GM12891 (cell line): Measurements from ENCODE around the gene AP5Z1.
"Not testable (repeated sequence)": the region's sequence is repeated elsewhere in the genome, so short reads cannot be mapped to it uniquely, and the experiment has no call there.

Experiments
- POLR2A ChIP-seq: IDR thresholded peaks from 2 replicates; pipeline ENCODE4 v1.6.1; 2011; ENCODE audit warnings: low read depth, low read length, control low read depth
- POLR2AphosphoS5 ChIP-seq: IDR thresholded peaks from 2 replicates; pipeline ENCODE4 v1.6.1; 2011; ENCODE audit warnings: low read depth, low read length, control low read depth

DNA sequence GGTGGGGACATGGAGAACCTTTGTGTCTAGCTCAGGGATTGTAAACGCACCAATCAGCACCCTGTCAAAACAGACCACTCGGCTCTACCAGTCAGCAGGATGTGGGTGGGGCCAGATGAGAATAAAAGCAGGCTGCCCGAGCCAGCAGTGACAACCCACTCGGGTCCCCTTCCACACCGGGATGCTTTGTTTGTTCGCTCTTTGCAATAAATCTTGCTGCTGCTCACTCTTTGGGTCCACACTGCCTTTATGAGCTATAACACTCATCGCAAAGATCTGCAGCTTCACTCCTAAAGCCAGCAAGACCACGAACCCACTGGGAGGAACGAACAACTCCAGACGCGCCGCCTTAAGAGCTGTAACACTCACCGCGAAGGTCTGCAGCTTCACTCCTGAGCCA lies 18.7 kb downstream of the AP5Z1 start:
- TF ChIP-seq POLR2A, POLR2AphosphoS5: not testable (repeated sequence)
